ENCODE measurements around the gene IWS1.

IWS1 gene

GRCh38 chr2:127490283-127490682 lies 36.0 kb downstream of the IWS1 start:
- no peak for DNase-seq (ENCODE audit: low spot score)

- no peak for DNase-seq (ENCODE audit: low spot score)
Observed at GRCh38 chr2:127486247-127487058, 39.8 kb downstream of the IWS1 start.

GRCh38 chr2:127485694-127486071 lies 40.6 kb downstream of the IWS1 start:
- DNase-seq (ENCODE audit: low spot score): no peak

GRCh38 chr2:127485051-127485693 lies 41.1 kb downstream of the IWS1 start:
- no peak for DNase-seq (ENCODE audit: low spot score)

- DNase-seq (ENCODE audit: low spot score): no peak
Observed at GRCh38 chr2:127482031-127482430, 44.3 kb downstream of the IWS1 start.

- no peak for DNase-seq (ENCODE audit: low spot score)
Observed at GRCh38 chr2:127479866-127480743, 46.2 kb downstream of the IWS1 start.

GRCh38 chr2:127479219-127479825 lies 47.0 kb downstream of the IWS1 start:
- peak; percentile 77 for DNase-seq (ENCODE audit: low spot score)

- DNase-seq (ENCODE audit: low spot score): no peak
Observed at GRCh38 chr2:127475788-127476187, 50.5 kb downstream of the IWS1 start.

- no peak for DNase-seq (ENCODE audit: low spot score)
Observed at GRCh38 chr2:127472268-127472667, 54.0 kb downstream of the IWS1 start.

GRCh38 chr2:127471286-127471988 lies 54.9 kb downstream of the IWS1 start:
- DNase-seq (ENCODE audit: low spot score): no peak

GRCh38 chr2:127469974-127470373 lies 56.3 kb downstream of the IWS1 start:
- DNase-seq (ENCODE audit: low spot score): no peak

GRCh38 chr2:127469051-127469450 lies 57.2 kb downstream of the IWS1 start:
- no peak for DNase-seq (ENCODE audit: low spot score)

- no peak for DNase-seq (ENCODE audit: low spot score)
Observed at GRCh38 chr2:127465258-127465657, 61.0 kb downstream of the IWS1 start.

- no peak for DNase-seq (ENCODE audit: low spot score)
Observed at GRCh38 chr2:127464470-127465257, 61.6 kb downstream of the IWS1 start.

- DNase-seq (ENCODE audit: low spot score): no peak
Observed at GRCh38 chr2:127463155-127463991, 62.9 kb downstream of the IWS1 start.

- no peak for DNase-seq (ENCODE audit: low spot score)
Observed at GRCh38 chr2:127462461-127462860, 63.8 kb downstream of the IWS1 start.

GRCh38 chr2:127456960-127457359 lies 69.3 kb downstream of the IWS1 start:
- no peak for DNase-seq (ENCODE audit: low spot score)

- DNase-seq (ENCODE audit: low spot score): no peak
Observed at GRCh38 chr2:127455566-127456493, 70.5 kb downstream of the IWS1 start.

All from pons (tissue), 1 donor.